SK-N-MC (cell line): ENCODE measurements around the gene YJU2.

Experiments used
- EZH2 ChIP-seq: fragments of 200-600 bp; sonication (generic); IDR thresholded peaks from one replicate; pipeline ENCODE4 v1.6.1; 2017; ENCODE audit warnings: antibody characterized with exemption
- POLR2AphosphoS5 ChIP-seq: IDR thresholded peaks from 2 replicates; pipeline ENCODE4 v1.6.1; 2012; ENCODE audit warnings: mild to moderate bottlenecking, low read depth, low read length, borderline replicate concordance

DNA sequence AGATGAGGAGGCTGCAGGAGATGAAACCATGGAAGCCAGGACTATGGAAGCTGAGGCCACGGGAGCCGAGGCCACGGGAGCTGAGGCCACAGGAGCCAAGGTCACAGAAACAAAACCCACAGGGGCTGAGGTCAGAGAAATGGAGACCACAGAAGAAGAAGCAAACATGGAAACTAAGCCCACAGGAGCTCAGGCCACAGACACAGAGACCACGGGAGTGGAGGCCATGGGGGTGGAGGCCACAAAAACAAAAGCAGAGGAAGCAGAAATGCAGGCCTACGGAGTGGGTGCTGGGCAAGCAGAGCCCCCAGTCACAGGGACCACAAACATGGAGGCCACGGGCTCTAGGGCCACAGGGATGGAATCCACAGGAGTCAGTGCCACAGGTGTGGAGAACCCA is 30.0 kb upstream of the YJU2 start:
- no peak for TF ChIP-seq EZH2
- no peak for TF ChIP-seq POLR2AphosphoS5
